ENCODE data around the gene ASXL1. TPM values are rescaled to one million over a fixed set of nuclear protein-coding genes. Genes with fewer than 3 reads are reported as not detected.

ASXL1 gene
- polyA plus RNA-seq, 1 experiment: 28.9 TPM

GRCh38 chr20:32325706-32326503 lies 32.2 kb upstream of the ASXL1 start:
- ChIA-PET POLR2A (interaction anchor here (1.3 kb wide), 1 partner anchor 28 kb away, joined by 5 read pairs; no protein-coding TSS in a partner anchor), CTCF (interaction anchor here (0.6 to 1.0 kb wide), 2 partner anchors 11 to 295 kb away, joined by 3 to 5 read pairs; no protein-coding TSS in a partner anchor)
- Histone ChIP-seq H3K27ac (ENCODE audit: low read depth, low read length) (peak overlapping the region; percentile 33), H3K27me3 (ENCODE audit: control insufficient read depth, insufficient read depth, low read length) (no peaks in the 10 kb centered on the region), H3K4me3 (ENCODE audit: low read depth, low read length) (no peak overlapping the region), H3K9me3 (ENCODE audit: control insufficient read depth, insufficient read depth, low read length) (no peaks in the 10 kb centered on the region)
- no peak for TF ChIP-seq CTCF (IDR thresholded peaks at IDR 0.05; ENCODE audit: low read depth, low read length)
- DNase-seq (ENCODE audit: low read depth, low spot score): no peak

GRCh38 chr20:32326504-32326845 lies 31.7 kb upstream of the ASXL1 start:
- ChIA-PET POLR2A (no interaction called here), CTCF (no interaction called here)
- no peak for DNase-seq (ENCODE audit: low read depth, low spot score)
- no peaks in the 10 kb centered on the region for H3K27me3 ChIP-seq (ENCODE audit: control insufficient read depth, insufficient read depth, low read length)
- no peaks in the 10 kb centered on the region for H3K9me3 ChIP-seq (ENCODE audit: control insufficient read depth, insufficient read depth, low read length)
- peak overlapping the region; percentile 33 for H3K27ac ChIP-seq (ENCODE audit: low read depth, low read length)
- no peak overlapping the region for H3K4me3 ChIP-seq (ENCODE audit: low read depth, low read length)
- no peak for TF ChIP-seq CTCF (IDR thresholded peaks at IDR 0.05; ENCODE audit: low read depth, low read length)

- Histone ChIP-seq H3K4me3 (ENCODE audit: low read depth, low read length) (no peak overlapping the region), H3K9me3 (ENCODE audit: control insufficient read depth, insufficient read depth, low read length) (no peaks in the 10 kb centered on the region), H3K27ac (ENCODE audit: low read depth, low read length) (peak overlapping the region; percentile 40), H3K27me3 (ENCODE audit: control insufficient read depth, insufficient read depth, low read length) (no peaks in the 10 kb centered on the region)
- ChIA-PET POLR2A (no interaction called here), CTCF (interaction anchor here (1.3 kb wide), 1 partner anchor 10 kb away, joined by 4 read pairs; no protein-coding TSS in a partner anchor)
- no peak for TF ChIP-seq CTCF (IDR thresholded peaks at IDR 0.05; ENCODE audit: low read depth, low read length)
- peak; percentile 66 for DNase-seq (ENCODE audit: low read depth, low spot score)
Measured at GRCh38 chr20:32327087-32327681, 30.9 kb upstream of the ASXL1 start.

GRCh38 chr20:32329817-32330554 lies 28.1 kb upstream of the ASXL1 start:
- POLR2A ChIA-PET: no interaction called here
- no peak for DNase-seq (ENCODE audit: low read depth, low spot score)
- Histone ChIP-seq H3K27ac (ENCODE audit: low read depth, low read length) (no peak overlapping the region), H3K27me3 (ENCODE audit: control insufficient read depth, insufficient read depth, low read length) (no peaks in the 10 kb centered on the region), H3K4me3 (ENCODE audit: low read depth, low read length) (no peak overlapping the region), H3K9me3 (ENCODE audit: control insufficient read depth, insufficient read depth, low read length) (no peaks in the 10 kb centered on the region)
- CTCF ChIA-PET: no interaction called here
- no peak for TF ChIP-seq CTCF (IDR thresholded peaks at IDR 0.05; ENCODE audit: low read depth, low read length)

- POLR2A ChIA-PET: no interaction called here
- CTCF ChIA-PET: no interaction called here
- no peak for DNase-seq (ENCODE audit: low read depth, low spot score)
- no peak for TF ChIP-seq CTCF (IDR thresholded peaks at IDR 0.05; ENCODE audit: low read depth, low read length)
- H3K27me3 ChIP-seq (ENCODE audit: control insufficient read depth, insufficient read depth, low read length): no peaks in the 10 kb centered on the region
- H3K4me3 ChIP-seq (ENCODE audit: low read depth, low read length): no peak overlapping the region
- H3K9me3 ChIP-seq (ENCODE audit: control insufficient read depth, insufficient read depth, low read length): no peaks in the 10 kb centered on the region
- H3K27ac ChIP-seq (ENCODE audit: low read depth, low read length): no peak overlapping the region
Measured at GRCh38 chr20:32330555-32330897, 27.6 kb upstream of the ASXL1 start.
